H9 (cell line): ENCODE results near the gene YWHAQ. TPM values are rescaled to one million over a fixed set of nuclear protein-coding genes. Genes with fewer than 3 reads are reported as not detected.

ENCODE experiments used
- DNase-seq: peaks from one replicate; pipeline ENCODE4 v3.0.0-alpha.2; 2017
- H2AFZ ChIP-seq: one replicate; pipeline ENCODE4 v1.6.1; 2013; ENCODE audit warnings: mild to moderate bottlenecking, low read length, control low read depth, moderate library complexity
- H2AK5ac ChIP-seq: 2 replicates; pipeline ENCODE4 v1.6.1; 2013; ENCODE audit warnings: low read length, control low read depth, mixed read lengths; ENCODE audit not compliant: insufficient read length
- H2BK120ac ChIP-seq: one replicate; pipeline ENCODE4 v1.6.1; 2013; ENCODE audit warnings: low read depth, mild to moderate bottlenecking, low read length, control low read depth, inconsistent platforms; ENCODE audit not compliant: poor library complexity, severe bottlenecking
- H2BK12ac ChIP-seq: 2 replicates; pipeline ENCODE4 v1.6.1; 2013; ENCODE audit warnings: low read length, control low read depth, mixed read lengths, low read depth; ENCODE audit not compliant: insufficient read length
- H2BK15ac ChIP-seq: 2 replicates; pipeline ENCODE4 v1.6.1; 2013; ENCODE audit warnings: low read depth, low read length, control low read depth
- H2BK20ac ChIP-seq: one replicate; pipeline ENCODE4 v1.6.1; 2013; ENCODE audit warnings: low read depth, mild to moderate bottlenecking, low read length, control low read depth, inconsistent platforms; ENCODE audit not compliant: poor library complexity, severe bottlenecking
- H2BK5ac ChIP-seq: 2 replicates; pipeline ENCODE4 v1.6.1; 2013; ENCODE audit warnings: low read length, control low read depth, mixed read lengths; ENCODE audit not compliant: insufficient read length
- H3K14ac ChIP-seq: 2 replicates; pipeline ENCODE4 v1.6.1; 2013; ENCODE audit warnings: low read length, control low read depth; ENCODE audit not compliant: insufficient read depth
- H3K18ac ChIP-seq: 2 replicates; pipeline ENCODE4 v1.6.1; 2013; ENCODE audit warnings: low read depth, mild to moderate bottlenecking, mixed read lengths, low read length, control low read depth; ENCODE audit not compliant: insufficient read length
- H3K23ac ChIP-seq: 2 replicates; pipeline ENCODE4 v1.6.1; 2013; ENCODE audit warnings: low read length, control low read depth, mixed read lengths, low read depth; ENCODE audit not compliant: insufficient read length
- H3K23me2 ChIP-seq: 2 replicates; pipeline ENCODE4 v1.6.1; 2013; ENCODE audit warnings: low read depth, mild to moderate bottlenecking, mixed read lengths, low read length, control low read depth; ENCODE audit not compliant: insufficient read length, poor library complexity, severe bottlenecking
- H3K27ac ChIP-seq: 2 replicates; pipeline ENCODE4 v1.5.1; 2013; ENCODE audit warnings: low read length, control low read depth, mixed read lengths, low read depth; ENCODE audit not compliant: insufficient read length
- H3K27me3 ChIP-seq: 2 replicates; pipeline ENCODE4 v1.6.1; 2013; ENCODE audit warnings: low read length, control low read depth, inconsistent platforms; ENCODE audit not compliant: insufficient read depth
- H3K4ac ChIP-seq: 2 replicates; pipeline ENCODE4 v1.6.1; 2013; ENCODE audit warnings: low read depth, mild to moderate bottlenecking, control low read depth, inconsistent platforms, low read length, moderate library complexity
- H3K4me1 ChIP-seq: 2 replicates; pipeline ENCODE4 v1.6.1; 2013; ENCODE audit warnings: low read length, control low read depth, inconsistent platforms; ENCODE audit not compliant: insufficient read depth
- H3K4me2 ChIP-seq: 2 replicates; pipeline ENCODE4 v1.6.1; 2013; ENCODE audit warnings: low read length, control low read depth, mixed read lengths; ENCODE audit not compliant: insufficient read length, insufficient read depth
- H3K56ac ChIP-seq: 2 replicates; pipeline ENCODE4 v1.6.1; 2013; ENCODE audit warnings: low read depth, mild to moderate bottlenecking, mixed read lengths, low read length, control low read depth; ENCODE audit not compliant: insufficient read length
- H3K79me1 ChIP-seq: 2 replicates; pipeline ENCODE4 v1.6.1; 2013; ENCODE audit warnings: low read depth, mild to moderate bottlenecking, moderate library complexity, low read length, control low read depth, inconsistent platforms; ENCODE audit not compliant: insufficient read depth, poor library complexity, severe bottlenecking
- H3K79me2 ChIP-seq: 2 replicates; pipeline ENCODE4 v1.6.1; 2013; ENCODE audit warnings: low read length, control low read depth, inconsistent platforms; ENCODE audit not compliant: insufficient read depth
- H3K9ac ChIP-seq: 2 replicates; pipeline ENCODE4 v1.6.1; 2013; ENCODE audit warnings: low read length, control low read depth, mixed read lengths; ENCODE audit not compliant: insufficient read length; ENCODE audit errors: extremely low read depth
- H3K9me3 ChIP-seq: one replicate; pipeline ENCODE4 v1.6.1; 2013; ENCODE audit warnings: low read depth, low read length, inconsistent platforms; ENCODE audit not compliant: control insufficient read depth
- H3T11ph ChIP-seq: one replicate; pipeline ENCODE4 v1.6.1; 2013; ENCODE audit warnings: mild to moderate bottlenecking, low read length, control low read depth, inconsistent platforms
- H4K20me1 ChIP-seq: one replicate; pipeline ENCODE4 v1.6.1; 2013; ENCODE audit not compliant: control insufficient read depth, insufficient read length, insufficient read depth
- H4K5ac ChIP-seq: 2 replicates; pipeline ENCODE4 v1.6.1; 2013; ENCODE audit warnings: low read depth, mild to moderate bottlenecking, mixed read lengths, low read length, control low read depth; ENCODE audit not compliant: insufficient read length
- H4K8ac ChIP-seq: replicated peaks from 2 replicates; pipeline ENCODE4 v1.6.1; 2013; ENCODE audit warnings: low read length, control low read depth, mixed read lengths, low read depth; ENCODE audit not compliant: insufficient read length
- H4K91ac ChIP-seq: 2 replicates; pipeline ENCODE4 v1.6.1; 2013; ENCODE audit warnings: low read depth, mild to moderate bottlenecking, moderate library complexity, mixed read lengths, low read length, control low read depth; ENCODE audit not compliant: insufficient read length
- H3K27ac Mint-ChIP-seq, 3 experiments: 2 replicates in 2 of 3; 3 replicates in 1 of 3; pipeline ENCODE4 v1.8.0; 2020 to 2021; ENCODE audit warnings: mixed read lengths in 3 of 3, mild to moderate bottlenecking in 1 of 3, moderate library complexity in 1 of 3
- H3K27me3 Mint-ChIP-seq: 2 replicates; pipeline ENCODE4 v1.8.0; 2021; ENCODE audit warnings: low read depth, mild to moderate bottlenecking, moderate library complexity, mixed read lengths
- H3K36me3 Mint-ChIP-seq, 3 experiments: 2 replicates in 2 of 3; 3 replicates in 1 of 3; pipeline ENCODE4 v1.8.0; 2020 to 2021; ENCODE audit warnings: low read depth in 3 of 3, mixed read lengths in 3 of 3; ENCODE audit not compliant: insufficient read depth in 1 of 3
- H3K4me1 Mint-ChIP-seq, 2 experiments: 2 replicates each; pipeline ENCODE4 v1.8.0; 2020; ENCODE audit warnings: mixed read lengths in 2 of 2
- H3K4me3 Mint-ChIP-seq, 2 experiments: 2 replicates in 1 of 2; 3 replicates in 1 of 2; pipeline ENCODE4 v1.8.0; 2020 to 2021; ENCODE audit warnings: mild to moderate bottlenecking in 2 of 2, mixed read lengths in 2 of 2, moderate library complexity in 1 of 2
- H3K9me3 Mint-ChIP-seq, 2 experiments: 2 replicates in 1 of 2; 3 replicates in 1 of 2; pipeline ENCODE4 v1.8.0; 2020; ENCODE audit warnings: mild to moderate bottlenecking in 2 of 2, mixed read lengths in 2 of 2, moderate library complexity in 1 of 2
- WGBS: extraction: QIAGEN DNeasy Blood & Tissue Kit; methylation state at CpG from one replicate; pipeline ENCODE4 v1.1.7; 2013; ENCODE audit warnings: missing lambda C conversion rate, low lambda C conversion rate, mixed read lengths; ENCODE audit not compliant: insufficient read length; ENCODE audit errors: extremely low coverage; 5-methylcytosine and 5-hydroxymethylcytosine counted together
- total RNA-seq: library from RNA; stranded (reverse); gene quantifications from 2 replicates; pipeline ENCODE4 v1.2.1, GENCODE V29; 2021
- TF ChIP-seq, protein P1 (sequence below): fragments of 200-600 bp; sonication (generic); conservative IDR thresholded peaks from 3 replicates; pipeline ENCODE4 v1.8.0; 2021; ENCODE audit warnings: antibody characterized with exemption, mild to moderate bottlenecking

Gene YWHAQ
- total RNA-seq, 1 experiment from 2014 or later: 374 TPM

DNA sequence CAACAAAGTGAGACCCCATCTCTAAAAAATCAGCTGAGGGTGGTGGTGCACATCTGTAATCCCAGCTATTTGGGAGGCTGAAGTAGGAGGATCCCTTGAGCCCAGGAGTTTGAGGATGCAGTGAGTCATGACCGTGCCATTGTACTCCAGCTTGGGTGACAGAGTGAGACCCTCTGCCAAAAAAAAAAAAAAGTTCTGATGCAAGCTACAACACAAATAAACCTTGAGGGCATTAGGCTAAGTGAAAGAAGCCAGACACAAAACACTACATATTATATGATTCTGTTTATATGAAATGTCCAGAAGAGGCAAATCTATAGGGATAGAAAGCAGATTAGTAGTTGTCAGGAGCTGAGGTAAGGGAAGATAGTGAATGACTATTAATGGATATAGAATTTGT, 13.0 kb downstream of the YWHAQ start:
- Histone ChIP-seq H2BK12ac (no peak overlapping the region), H3K23me2 (no peaks in the 10 kb centered on the region), H2BK20ac (no peak overlapping the region), H3K79me1 (peaks cover 3% of the 10 kb centered on the region), H2AFZ (no peak overlapping the region), H3T11ph (no peak overlapping the region), H4K5ac (no peak overlapping the region), H3K4ac (no peak overlapping the region), H3K23ac (no peak overlapping the region), H2BK5ac (no peak overlapping the region), H2BK15ac (no peak overlapping the region), H3K14ac (no peak overlapping the region), H3K18ac (no peak overlapping the region), H4K20me1 (no peaks in the 10 kb centered on the region), H4K8ac (no peak overlapping the region), H3K79me2 (peaks cover 79% of the 10 kb centered on the region; the same call in 1 of the 2 replicates), H3K9ac (no peak overlapping the region), H3K56ac (no peak overlapping the region), H3K4me2 (no peak overlapping the region), H3K9me3 (no peaks in the 10 kb centered on the region), H3K4me1 (peaks cover 3% of the 10 kb centered on the region; the same call in 1 of the 2 replicates), H2BK120ac (no peak overlapping the region), H3K27ac (no peak overlapping the region), H2AK5ac (no peak overlapping the region), H3K27me3 (no peaks in the 10 kb centered on the region), H4K91ac (no peak overlapping the region)
- no peak overlapping the region for H3K27ac Mint-ChIP-seq
- no peaks in the 10 kb centered on the region for H3K27me3 Mint-ChIP-seq
- no peak overlapping the region for H3K4me3 Mint-ChIP-seq
- H3K36me3 Mint-ChIP-seq: peaks cover 13 to 30% (median 14%) of the 10 kb centered on the region in 3 experiments; a peak in 6 of 7 replicates
- no peak for DNase-seq
- TF ChIP-seq, protein P1, sequence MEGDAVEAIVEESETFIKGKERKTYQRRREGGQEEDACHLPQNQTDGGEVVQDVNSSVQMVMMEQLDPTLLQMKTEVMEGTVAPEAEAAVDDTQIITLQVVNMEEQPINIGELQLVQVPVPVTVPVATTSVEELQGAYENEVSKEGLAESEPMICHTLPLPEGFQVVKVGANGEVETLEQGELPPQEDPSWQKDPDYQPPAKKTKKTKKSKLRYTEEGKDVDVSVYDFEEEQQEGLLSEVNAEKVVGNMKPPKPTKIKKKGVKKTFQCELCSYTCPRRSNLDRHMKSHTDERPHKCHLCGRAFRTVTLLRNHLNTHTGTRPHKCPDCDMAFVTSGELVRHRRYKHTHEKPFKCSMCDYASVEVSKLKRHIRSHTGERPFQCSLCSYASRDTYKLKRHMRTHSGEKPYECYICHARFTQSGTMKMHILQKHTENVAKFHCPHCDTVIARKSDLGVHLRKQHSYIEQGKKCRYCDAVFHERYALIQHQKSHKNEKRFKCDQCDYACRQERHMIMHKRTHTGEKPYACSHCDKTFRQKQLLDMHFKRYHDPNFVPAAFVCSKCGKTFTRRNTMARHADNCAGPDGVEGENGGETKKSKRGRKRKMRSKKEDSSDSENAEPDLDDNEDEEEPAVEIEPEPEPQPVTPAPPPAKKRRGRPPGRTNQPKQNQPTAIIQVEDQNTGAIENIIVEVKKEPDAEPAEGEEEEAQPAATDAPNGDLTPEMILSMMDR: no peak
- H3K4me1 Mint-ChIP-seq: peaks cover 44 to 47% of the 10 kb centered on the region in 2 experiments
- no peaks in the 10 kb centered on the region for H3K9me3 Mint-ChIP-seq
- WGBS: no CpG with 5 or more reads among the region's 1 CpG
